Measurements from ENCODE around the gene SULT4A1. TPM values are rescaled to one million over a fixed set of nuclear protein-coding genes. Genes with fewer than 3 reads are reported as not detected.

SULT4A1 gene
- total and polyA plus RNA-seq, 2 of the 8 experiments (the other 6 are each of a cell fraction or from before 2014, with no cell fraction given) = 9.1 to 11.8 TPM

DNA sequence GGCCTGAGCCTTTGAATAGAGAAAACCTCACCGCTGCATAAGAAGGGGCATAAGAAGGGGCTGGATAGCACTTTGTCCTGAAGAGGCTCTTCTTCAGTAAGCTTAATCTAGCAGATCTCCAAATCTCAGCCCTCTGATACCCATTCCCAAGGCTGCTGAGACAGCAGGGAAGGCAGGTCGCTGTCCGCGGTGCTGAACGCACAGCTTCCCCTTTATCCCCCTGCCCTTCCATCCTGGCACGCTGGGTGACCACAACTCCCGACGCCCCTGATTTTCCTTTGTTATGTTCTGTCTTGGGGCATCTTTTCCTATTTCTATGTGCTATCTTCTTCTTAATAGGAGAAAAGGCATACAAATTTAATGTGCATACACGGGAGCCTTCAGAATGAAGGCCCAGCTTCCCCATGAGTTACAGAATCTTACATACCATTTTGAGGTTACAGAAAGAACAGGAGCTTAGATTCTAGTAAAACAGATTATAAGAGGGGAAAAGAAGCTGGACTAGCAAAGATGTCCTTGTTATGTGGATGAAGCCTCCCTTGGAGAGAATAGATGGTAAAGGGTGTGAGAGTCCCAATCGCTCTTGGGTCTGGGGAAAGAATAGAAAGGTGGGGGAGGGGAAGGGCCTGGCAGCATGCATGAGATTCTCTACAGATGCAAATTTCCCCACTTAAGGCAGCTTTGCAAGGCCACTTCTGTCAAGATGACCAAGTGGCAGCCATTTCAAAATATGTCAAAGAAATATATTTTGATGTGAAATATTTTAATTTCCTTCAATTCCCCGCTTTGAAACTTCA lies 5.7 kb upstream of the SULT4A1 start (continued):
- TF ChIP-seq ASH2L (IDR thresholded peaks at IDR 0.05; ENCODE audit: low read length) (peak; percentile 26), E2F6 (IDR thresholded peaks at IDR 0.05) (peak; percentile 33), CTBP2 (IDR thresholded peaks at IDR 0.05; ENCODE audit: borderline replicate concordance, insufficient read depth, insufficient read length, low read length) (no peak), POU5F1 (IDR thresholded peaks at IDR 0.05; ENCODE audit: low read depth, low read length) (0 out of 2 replicates have a peak, but pooled peaks have one; percentile 4), YY1 (IDR thresholded peaks at IDR 0.05; ENCODE audit: low read depth, low read length) (peak; percentile 56; the same call in 1 of the 2 replicates)
